Ascending aorta (tissue), 2 donors: ENCODE measurements around the gene MCOLN1. TPM values are rescaled to one million over a fixed set of nuclear protein-coding genes. Genes with fewer than 3 reads are reported as not detected.

Experiments used
- DNase-seq, 2 donors: peaks; one replicate each; pipeline ENCODE4 v3.0.0-alpha.2; 2019; ENCODE audit warnings: low spot score in 2 of 2
- H3K27ac ChIP-seq, 2 donors: fragments of 200-600 bp; sonication (generic); one replicate each; pipeline ENCODE4 v1.5.1; 2016 to 2017; ENCODE audit warnings: mild to moderate bottlenecking in 1 of 2
- H3K27me3 ChIP-seq: fragments of 200-600 bp; sonication (generic); one replicate; pipeline ENCODE4 v1.5.1; 2017
- H3K36me3 ChIP-seq, 2 donors: fragments of 200-600 bp; sonication (generic); one replicate each; pipeline ENCODE4 v1.5.1; 2016
- H3K4me1 ChIP-seq, 2 donors: fragments of 200-600 bp; sonication (generic); one replicate each; pipeline ENCODE4 v1.5.1; 2016 to 2017; ENCODE audit warnings: mild to moderate bottlenecking in 1 of 2
- H3K4me3 ChIP-seq, 2 donors: fragments of 200-600 bp; sonication (generic); one replicate each; pipeline ENCODE4 v1.5.1; 2016 to 2017; ENCODE audit warnings: mild to moderate bottlenecking in 1 of 2
- H3K9me3 ChIP-seq, 2 donors: fragments of 200-600 bp; sonication (generic); one replicate each; pipeline ENCODE4 v1.5.1; 2016
- CTCF ChIP-seq, 3 experiments: fragments of 200-600 bp in 2 of 3; fragments of 450-650 bp in 1 of 3; sonication (generic) in 2 of 3; IDR thresholded peaks; one replicate each; pipeline ENCODE4 v1.5.1; 2016 to 2019; ENCODE audit warnings: antibody characterized with exemption in 3 of 3, mild to moderate bottlenecking in 1 of 3, moderate library complexity in 1 of 3
- intact Hi-C: fragments of 100-400 bp; cut with DNase I; formaldehyde crosslinking; loops from one replicate; pipeline ENCODE4 v1.15.1; 2023
- total RNA-seq: library from RNA; depleted of rRNA; stranded (reverse); fragments of >200 nt; gene quantifications from one replicate; pipeline ENCODE4 v1.1.0, GENCODE V29; 2016

MCOLN1 gene
- total RNA-seq, 1 donor from 2014 or later, result 11.9 TPM

- peak overlapping the region; percentile 83 to 87 for H3K4me3 ChIP-seq
- H3K9me3 ChIP-seq, result no peaks in the 10 kb centered on the region
- no peaks in the 10 kb centered on the region for H3K27me3 ChIP-seq
- DNase-seq, result no peak
- TF ChIP-seq CTCF (IDR thresholded peaks at IDR 0.05), result no peak
- H3K36me3 ChIP-seq, result peaks cover 21 to 43% of the 10 kb centered on the region in 2 donors
- intact Hi-C loops, result loop anchor here (1.0 kb wide), 1 partner anchor 12 kb away; the partner anchor contains the start of gene PNPLA6
- H3K27ac ChIP-seq, result peak overlapping the region in 1 of 2 donors; percentile 10
- H3K4me1 ChIP-seq, result peaks cover 8 to 26% of the 10 kb centered on the region in 2 donors
These were observed 671 bp downstream of the MCOLN1 start for GRCh38 chr19:7522923-7523667.

GRCh38 chr19:7524523-7524922 lies 2.1 kb downstream of the MCOLN1 start:
- Histone ChIP-seq H3K4me1 (peaks cover 8 to 26% of the 10 kb centered on the region in 2 donors), H3K27me3 (no peaks in the 10 kb centered on the region), H3K9me3 (no peaks in the 10 kb centered on the region), H3K4me3 (no peak overlapping the region), H3K36me3 (peaks cover 29 to 45% of the 10 kb centered on the region in 2 donors), H3K27ac (no peak overlapping the region)
- intact Hi-C loops, result no loop called here
- no peak for DNase-seq
- TF ChIP-seq CTCF (IDR thresholded peaks at IDR 0.05), result no peak

- intact Hi-C loops, result no loop called here
- Histone ChIP-seq H3K4me3 (no peak overlapping the region), H3K36me3 (peaks cover 27 to 39% of the 10 kb centered on the region in 2 donors), H3K4me1 (peaks cover 8 to 26% of the 10 kb centered on the region in 2 donors), H3K27me3 (no peaks in the 10 kb centered on the region), H3K9me3 (no peaks in the 10 kb centered on the region), H3K27ac (no peak overlapping the region)
- DNase-seq, result no peak
- TF ChIP-seq CTCF (IDR thresholded peaks at IDR 0.05), result no peak
These were observed 2.7 kb downstream of the MCOLN1 start for GRCh38 chr19:7524992-7525739.

GRCh38 chr19:7526059-7526929 lies 3.9 kb downstream of the MCOLN1 start:
- intact Hi-C loops, result no loop called here
- no peak for TF ChIP-seq CTCF (IDR thresholded peaks at IDR 0.05)
- H3K36me3 ChIP-seq, result peaks cover 27 to 40% of the 10 kb centered on the region in 2 donors
- H3K4me1 ChIP-seq, result peaks cover 8 to 18% of the 10 kb centered on the region in 2 donors
- no peak overlapping the region for H3K4me3 ChIP-seq
- no peaks in the 10 kb centered on the region for H3K9me3 ChIP-seq
- H3K27me3 ChIP-seq, result no peaks in the 10 kb centered on the region
- no peak for DNase-seq
- H3K27ac ChIP-seq, result no peak overlapping the region

GRCh38 chr19:7527516-7528191 lies 5.2 kb downstream of the MCOLN1 start:
- H3K27ac ChIP-seq, result no peak overlapping the region
- intact Hi-C loops, result no loop called here

More at GRCh38 chr19:7527516-7528191, 5.2 kb downstream of the MCOLN1 start:
- Histone ChIP-seq H3K4me1 (peaks cover 8 to 11% of the 10 kb centered on the region in 2 donors), H3K9me3 (no peaks in the 10 kb centered on the region), H3K36me3 (peaks cover 27 to 40% of the 10 kb centered on the region in 2 donors), H3K4me3 (no peak overlapping the region), H3K27me3 (no peaks in the 10 kb centered on the region)
- no peak for DNase-seq
- no peak for TF ChIP-seq CTCF (IDR thresholded peaks at IDR 0.05)
